ACC112 (cell line): Measurements from ENCODE around the gene TSPY9.
"Not testable (repeated sequence)": the region's sequence is repeated elsewhere in the genome, so short reads cannot be mapped to it uniquely, and the experiment has no call there.

Experiments used
- H2AFZ ChIP-seq: fragments of 200-600 bp; sonication (generic); one replicate; pipeline ENCODE4 v1.6.0; 2017; ENCODE audit warnings: antibody characterized with exemption, low read length; ENCODE audit not compliant: unreplicated experiment
- H3K27ac ChIP-seq: fragments of 200-600 bp; sonication (generic); 2 replicates; pipeline ENCODE4 v1.5.1; 2014; ENCODE audit warnings: low read depth, mild to moderate bottlenecking, antibody characterized with exemption, low read length, moderate library complexity
- H3K27me3 ChIP-seq: fragments of 200-600 bp; sonication (generic); 2 replicates; pipeline ENCODE4 v1.6.1; 2014; ENCODE audit warnings: mild to moderate bottlenecking, antibody characterized with exemption, low read length, moderate library complexity, mixed read lengths; ENCODE audit not compliant: insufficient read depth
- H3K36me3 ChIP-seq: fragments of 200-600 bp; sonication (generic); 2 replicates; pipeline ENCODE4 v1.6.1; 2016; ENCODE audit warnings: mild to moderate bottlenecking, antibody characterized with exemption, low read length, moderate library complexity, mixed read lengths; ENCODE audit not compliant: insufficient read depth
- H3K4me1 ChIP-seq: fragments of 200-600 bp; sonication (generic); one replicate; pipeline ENCODE4 v1.6.1; 2016; ENCODE audit warnings: low read length, mixed read lengths; ENCODE audit not compliant: insufficient read depth, unreplicated experiment, control insufficient read depth
- H3K4me3 ChIP-seq: fragments of 200-600 bp; sonication (generic); 2 replicates; pipeline ENCODE4 v1.5.1; 2014; ENCODE audit warnings: mild to moderate bottlenecking, low read depth, low read length
- H3K79me2 ChIP-seq: fragments of 200-600 bp; sonication (generic); one replicate; pipeline ENCODE4 v1.6.0; 2016; ENCODE audit warnings: low read length; ENCODE audit not compliant: control insufficient read depth, unreplicated experiment, insufficient read depth

TSPY9 gene, protein sequence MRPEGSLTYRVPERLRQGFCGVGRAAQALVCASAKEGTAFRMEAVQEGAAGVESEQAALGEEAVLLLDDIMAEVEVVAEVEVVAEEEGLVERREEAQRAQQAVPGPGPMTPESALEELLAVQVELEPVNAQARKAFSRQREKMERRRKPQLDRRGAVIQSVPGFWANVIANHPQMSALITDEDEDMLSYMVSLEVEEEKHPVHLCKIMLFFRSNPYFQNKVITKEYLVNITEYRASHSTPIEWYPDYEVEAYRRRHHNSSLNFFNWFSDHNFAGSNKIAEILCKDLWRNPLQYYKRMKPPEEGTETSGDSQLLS

GRCh38 chrY:9486967-9487366 is at the start of gene TSPY9:
TSPY9 (plus strand) TSS chrY:9487267; CDS start chrY:9487313, 46 bp downstream.
- not testable (repeated sequence) for H3K27me3 ChIP-seq, H3K27ac ChIP-seq, H3K4me3 ChIP-seq, H3K36me3 ChIP-seq, H3K79me2 ChIP-seq, H2AFZ ChIP-seq, H3K4me1 ChIP-seq

DNA sequence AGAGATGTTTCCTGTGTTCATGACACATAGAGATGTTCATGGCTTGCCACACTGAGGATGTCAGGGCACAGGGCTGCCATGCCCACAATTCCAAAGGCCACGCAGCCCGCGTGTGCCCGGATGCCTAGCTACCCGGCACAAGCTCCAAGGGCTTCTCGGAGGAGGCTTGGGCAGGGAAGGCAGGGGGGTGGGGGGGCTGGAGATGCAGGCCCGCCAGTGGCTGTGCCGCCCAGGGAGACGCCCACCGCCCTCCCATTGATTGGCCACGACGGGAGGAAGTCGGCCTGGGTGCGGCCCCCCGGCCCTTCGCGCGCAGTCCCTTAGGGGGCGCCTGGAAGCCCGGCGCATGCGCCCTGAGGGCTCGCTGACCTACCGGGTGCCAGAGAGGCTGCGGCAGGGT is 20.4 kb upstream of the TSPY9 start, which contains the start of gene TSPY1:
Gene TSPY1 (plus strand): TSS at position 301 of the 400 bp plus-strand sequence. CDS start 46 bp downstream, at position 347.
- not testable (repeated sequence) for H3K4me1 ChIP-seq, H3K79me2 ChIP-seq, H3K4me3 ChIP-seq, H3K27me3 ChIP-seq, H2AFZ ChIP-seq, H3K36me3 ChIP-seq, H3K27ac ChIP-seq

GRCh38 chrY:9504396-9504795 is 17.3 kb downstream of the TSPY9 start:
- not testable (repeated sequence) for H3K4me1 ChIP-seq, H3K27ac ChIP-seq, H3K79me2 ChIP-seq, H2AFZ ChIP-seq, H3K27me3 ChIP-seq, H3K4me3 ChIP-seq, H3K36me3 ChIP-seq

DNA sequence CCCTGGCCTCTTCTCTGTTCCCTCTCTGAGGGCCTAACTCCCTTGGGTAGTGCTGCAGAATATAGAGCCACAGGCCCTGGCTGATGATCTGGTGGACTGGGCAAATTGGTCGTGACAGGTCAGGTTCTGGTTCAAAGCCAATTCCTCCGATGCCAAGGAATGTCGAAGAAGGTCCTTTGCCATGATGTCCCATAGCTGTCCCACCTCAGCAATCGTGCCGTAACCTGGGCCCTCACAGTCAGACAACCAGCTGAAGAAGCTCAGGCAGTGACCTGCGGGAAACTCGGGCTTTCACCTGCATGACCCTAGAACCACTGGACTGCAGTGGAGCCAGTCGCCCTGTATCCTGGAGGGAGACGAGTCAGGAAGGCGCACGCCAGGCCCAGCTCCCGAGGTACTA is 29.2 kb downstream of the TSPY9 start:
- H3K27ac ChIP-seq, H3K4me3 ChIP-seq, H3K27me3 ChIP-seq, H3K36me3 ChIP-seq, H3K4me1 ChIP-seq, H3K79me2 ChIP-seq, H2AFZ ChIP-seq: not testable (repeated sequence)

GRCh38 chrY:9527580-9527979 is 40.5 kb downstream of the TSPY9 start, which contains the start of gene TSPY10:
TSPY10 (plus strand) TSS chrY:9527880; CDS start chrY:9527926, 46 bp downstream.
- not testable (repeated sequence) for H3K36me3 ChIP-seq, H3K79me2 ChIP-seq, H3K4me3 ChIP-seq, H3K4me1 ChIP-seq, H2AFZ ChIP-seq, H3K27ac ChIP-seq, H3K27me3 ChIP-seq
